SU-DHL-6 (cell line): Measurements from ENCODE around the gene SREBF2.
A peak's percentile ranks its signal among the peaks of the same experiment; 100 is the strongest.

Experiments used
- H2AFZ ChIP-seq: fragments of 200-600 bp; sonication (generic); 2 replicates; pipeline ENCODE4 v1.6.1; 2014; ENCODE audit warnings: low read depth, mild to moderate bottlenecking, moderate library complexity, mixed read lengths, antibody characterized with exemption, low read length; ENCODE audit not compliant: severe bottlenecking
- H3F3A ChIP-seq: fragments of 200-600 bp; shearing (Covaris generic); 2 replicates; pipeline ENCODE4 v1.6.0; 2016; ENCODE audit warnings: antibody characterized with exemption, mild to moderate bottlenecking; ENCODE audit not compliant: insufficient read depth
- H3K27ac ChIP-seq: fragments of 200-600 bp; sonication (generic); 2 replicates; pipeline ENCODE4 v1.5.1; 2016; ENCODE audit warnings: low read depth, mild to moderate bottlenecking, low read length, moderate library complexity, mixed read lengths
- H3K27me3 ChIP-seq: fragments of 200-600 bp; sonication (generic), shearing (Covaris generic); 2 replicates; pipeline ENCODE4 v1.6.0; 2014; ENCODE audit warnings: mild to moderate bottlenecking, low read length
- H3K36me3 ChIP-seq: fragments of 200-600 bp; sonication (generic); 2 replicates; pipeline ENCODE4 v1.6.1; 2014; ENCODE audit warnings: mild to moderate bottlenecking, low read length, mixed read lengths
- H3K4me2 ChIP-seq: fragments of 300-600, 200-600 bp; shearing (Covaris generic), sonication (generic); 2 replicates; pipeline ENCODE4 v1.6.0; 2014; ENCODE audit warnings: low read length, low read depth, mild to moderate bottlenecking; ENCODE audit not compliant: poor library complexity, severe bottlenecking
- H3K4me3 ChIP-seq: fragments of 200-600 bp; sonication (generic); 2 replicates; pipeline ENCODE4 v1.5.1; 2014; ENCODE audit warnings: antibody characterized with exemption, low read length, mild to moderate bottlenecking, mixed read lengths; ENCODE audit not compliant: insufficient read depth, poor library complexity, severe bottlenecking
- H3K79me2 ChIP-seq: fragments of 200-600 bp; sonication (generic); 2 replicates; pipeline ENCODE4 v1.6.1; 2014; ENCODE audit warnings: mild to moderate bottlenecking, low read length, moderate library complexity; ENCODE audit not compliant: insufficient read depth
- H3K9ac ChIP-seq: fragments of 200-600 bp; sonication (generic); 2 replicates; pipeline ENCODE4 v1.7.0; 2014; ENCODE audit warnings: mild to moderate bottlenecking, low read length
- H3K9me2 ChIP-seq: fragments of 200-600 bp; sonication (generic); replicated peaks from 2 replicates; pipeline ENCODE4 v1.6.1; 2014; ENCODE audit warnings: low read length; ENCODE audit not compliant: insufficient read depth
- H3K9me3 ChIP-seq: fragments of 200-600 bp; sonication (generic); 2 replicates; pipeline ENCODE4 v1.6.1; 2014; ENCODE audit warnings: low read length, mixed read lengths; ENCODE audit not compliant: insufficient read depth
- H4K20me1 ChIP-seq: fragments of 200-600 bp; sonication (generic); 2 replicates; pipeline ENCODE4 v1.6.1; 2014; ENCODE audit warnings: low read depth, mild to moderate bottlenecking, antibody characterized with exemption, low read length, moderate library complexity, mixed read lengths
- CTCF ChIP-seq: fragments of 200-600 bp; sonication (generic); IDR thresholded peaks from one replicate; pipeline ENCODE4 v1.5.1; 2017; ENCODE audit warnings: antibody characterized with exemption, mild to moderate bottlenecking, low read length, moderate library complexity; ENCODE audit not compliant: insufficient read depth, poor library complexity, severe bottlenecking
- EZH2phosphoT487 ChIP-seq: fragments of 200-600 bp; sonication (generic), shearing (Covaris generic); conservative IDR thresholded peaks from 2 replicates; pipeline ENCODE4 v1.6.1; 2018; ENCODE audit warnings: mild to moderate bottlenecking, antibody characterized with exemption, low read length, moderate library complexity, mixed read lengths

SREBF2 gene

DNA sequence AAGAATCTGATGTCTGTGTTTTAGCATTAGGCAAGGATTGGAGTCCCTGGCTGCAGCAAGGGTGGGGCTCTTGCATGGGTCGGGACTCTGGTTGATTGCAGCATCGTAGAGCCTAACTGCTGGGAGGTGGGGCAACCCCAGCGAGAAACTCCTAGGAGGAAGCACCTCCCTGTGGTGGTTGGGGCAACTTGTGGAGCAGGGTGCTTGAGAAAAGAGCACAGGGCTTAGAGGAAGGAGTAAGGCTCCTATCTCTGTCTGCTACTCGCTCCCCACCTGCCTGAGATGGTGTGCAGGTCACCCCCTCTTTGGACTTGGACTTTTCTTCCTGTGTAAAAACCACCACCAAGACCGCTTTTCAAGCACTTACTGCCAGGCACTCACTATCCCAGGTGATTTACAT is 15.6 kb downstream of the SREBF2 start:
- no peak overlapping the region for H3K4me3 ChIP-seq
- peak overlapping the region; percentile 4; the same call in 1 of the 2 replicates for H3K27ac ChIP-seq
- TF ChIP-seq CTCF (no peak), EZH2phosphoT487 (no peak)
- peaks cover 8% of the 10 kb centered on the region; the same call in 1 of the 2 replicates for H3K36me3 ChIP-seq
- H3K9me3 ChIP-seq = no peaks in the 10 kb centered on the region
- peaks cover 3% of the 10 kb centered on the region; the same call in 1 of the 2 replicates for H3F3A ChIP-seq
- no peak overlapping the region; the same call in 1 of the 2 replicates for H3K9ac ChIP-seq
- no peaks in the 10 kb centered on the region for H3K27me3 ChIP-seq
- H3K79me2 ChIP-seq = peaks cover 98% of the 10 kb centered on the region
- H2AFZ ChIP-seq = no peak overlapping the region
- H3K9me2 ChIP-seq = no peaks in the 10 kb centered on the region
- H4K20me1 ChIP-seq = peaks cover 8% of the 10 kb centered on the region; the same call in 1 of the 2 replicates
- no peak overlapping the region for H3K4me2 ChIP-seq

DNA sequence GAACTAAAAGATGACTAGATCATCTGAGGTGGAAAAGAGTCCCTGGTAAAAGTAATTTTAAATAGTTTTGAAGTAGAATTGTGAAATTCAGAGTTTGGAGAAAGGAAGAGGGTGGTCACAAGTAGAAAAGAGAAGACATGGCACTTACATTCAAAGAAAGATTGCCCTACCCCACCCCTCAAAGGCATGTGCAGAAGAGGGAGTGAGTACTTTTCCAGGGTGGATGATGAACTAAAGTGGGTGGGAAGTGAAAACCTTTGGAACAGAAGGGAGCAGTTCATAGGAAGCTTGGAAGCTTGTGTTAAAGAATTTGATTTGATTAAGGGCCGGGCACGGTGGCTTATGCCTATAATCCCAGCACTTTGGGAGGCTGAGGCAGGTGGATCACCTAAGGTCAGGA is 23.6 kb downstream of the SREBF2 start:
- TF ChIP-seq CTCF (no peak), EZH2phosphoT487 (no peak)
- H3K9me3 ChIP-seq = no peaks in the 10 kb centered on the region
- no peak overlapping the region for H3K4me3 ChIP-seq
- H3K36me3 ChIP-seq = no peaks in the 10 kb centered on the region
- peaks cover 63% of the 10 kb centered on the region for H3F3A ChIP-seq
- no peaks in the 10 kb centered on the region for H3K9me2 ChIP-seq
- H4K20me1 ChIP-seq = peaks cover 5% of the 10 kb centered on the region; the same call in 1 of the 2 replicates
- H3K27me3 ChIP-seq = no peaks in the 10 kb centered on the region
- peaks cover 100% of the 10 kb centered on the region for H3K79me2 ChIP-seq
- peak overlapping the region; percentile 60 for H3K4me2 ChIP-seq
- H2AFZ ChIP-seq = no peak overlapping the region
- H3K9ac ChIP-seq = no peak overlapping the region
- peak overlapping the region; percentile 90 for H3K27ac ChIP-seq

DNA sequence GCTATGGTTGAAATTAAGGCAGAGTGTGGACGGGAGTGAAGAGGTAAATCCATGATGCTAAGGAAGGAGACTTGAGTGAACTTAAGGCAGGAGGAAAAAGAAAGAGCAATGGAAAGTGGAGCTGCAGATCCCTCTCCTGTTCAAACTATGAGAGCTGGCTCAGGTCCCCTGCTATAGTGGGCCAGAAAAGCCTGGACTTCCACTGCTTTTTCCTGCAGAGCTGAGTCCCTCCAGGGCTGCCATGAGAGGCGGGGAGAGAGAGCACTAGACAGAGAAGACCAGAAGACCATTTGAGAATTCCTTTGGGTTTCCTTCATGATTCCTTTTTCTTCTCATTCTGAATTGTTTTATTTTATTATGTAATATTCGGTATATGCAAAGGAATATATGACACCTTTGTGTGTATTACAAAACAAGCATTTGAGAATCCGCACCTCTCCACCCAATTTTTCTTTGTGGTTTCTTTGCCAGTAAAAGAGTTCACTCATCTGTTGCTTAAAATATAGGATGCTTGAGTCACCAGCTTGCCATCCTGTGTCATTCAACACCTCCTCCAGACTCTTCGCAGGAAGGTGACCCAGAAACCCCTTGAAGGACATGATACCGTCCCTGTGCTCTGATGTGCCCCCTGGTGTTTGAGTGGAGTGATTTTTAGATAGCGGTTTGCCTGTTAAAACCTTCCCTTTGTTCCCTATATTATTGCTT is 24.4 kb downstream of the SREBF2 start:
- Histone ChIP-seq H4K20me1 (peaks cover 5% of the 10 kb centered on the region; the same call in 1 of the 2 replicates), H3K9ac (peak overlapping the region; percentile 37), H3F3A (peaks cover 71% of the 10 kb centered on the region), H3K36me3 (no peaks in the 10 kb centered on the region), H3K79me2 (peaks cover 92% of the 10 kb centered on the region), H2AFZ (no peak overlapping the region), H3K27me3 (no peaks in the 10 kb centered on the region), H3K9me3 (no peaks in the 10 kb centered on the region), H3K4me3 (no peak overlapping the region), H3K4me2 (peak overlapping the region; percentile 60), H3K9me2 (no peaks in the 10 kb centered on the region), H3K27ac (peak overlapping the region; percentile 90)
- no peak for TF ChIP-seq EZH2phosphoT487
- TF ChIP-seq CTCF = peak; percentile 71
